Measurements from ENCODE around the gene CCBE1.

CCBE1 gene

DNA sequence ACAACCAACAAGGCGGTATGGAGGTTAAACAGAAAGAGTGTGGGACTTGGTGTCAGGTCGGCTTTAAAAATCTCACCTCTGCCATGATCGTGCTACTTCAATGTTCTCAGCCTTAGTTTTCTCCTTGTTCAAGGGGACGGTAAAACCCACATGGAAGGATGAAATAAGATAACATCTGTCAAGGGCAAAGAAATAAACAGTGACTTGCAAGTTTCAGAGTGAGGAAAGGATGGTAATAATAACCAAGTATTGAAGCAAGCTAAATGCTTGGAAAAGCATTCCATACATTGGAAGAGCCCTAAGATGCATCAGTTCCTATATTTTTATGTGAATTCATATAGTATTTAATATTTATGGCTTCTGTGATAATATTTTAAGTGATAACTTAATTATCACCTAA lies 308.4 kb downstream of the CCBE1 start:
- TF ChIP-seq EP300 (IDR thresholded peaks at IDR 0.05; ENCODE audit: borderline replicate concordance) (no peak), ZBTB7A (IDR thresholded peaks at IDR 0.05; ENCODE audit: low read depth) (no peak), NFIC (IDR thresholded peaks at IDR 0.05) (no peak), YY1 (IDR thresholded peaks at IDR 0.05; ENCODE audit: low read depth) (no peak), TAF1 (IDR thresholded peaks at IDR 0.05; ENCODE audit: low read depth) (no peak), FOXM1 (IDR thresholded peaks at IDR 0.05; ENCODE audit: borderline replicate concordance, low read depth) (no peak), EGR1 (IDR thresholded peaks at IDR 0.05) (no peak), CEBPB (IDR thresholded peaks at IDR 0.05) (no peak), TEAD4 (IDR thresholded peaks at IDR 0.05) (no peak), TCF12 (IDR thresholded peaks at IDR 0.05; ENCODE audit: low read depth) (no peak), CREB1 (IDR thresholded peaks at IDR 0.05; ENCODE audit: low read depth) (no peak), RAD21 (IDR thresholded peaks at IDR 0.05; ENCODE audit: low read depth) (no peak)
- TF ChIP-seq, protein P1, sequence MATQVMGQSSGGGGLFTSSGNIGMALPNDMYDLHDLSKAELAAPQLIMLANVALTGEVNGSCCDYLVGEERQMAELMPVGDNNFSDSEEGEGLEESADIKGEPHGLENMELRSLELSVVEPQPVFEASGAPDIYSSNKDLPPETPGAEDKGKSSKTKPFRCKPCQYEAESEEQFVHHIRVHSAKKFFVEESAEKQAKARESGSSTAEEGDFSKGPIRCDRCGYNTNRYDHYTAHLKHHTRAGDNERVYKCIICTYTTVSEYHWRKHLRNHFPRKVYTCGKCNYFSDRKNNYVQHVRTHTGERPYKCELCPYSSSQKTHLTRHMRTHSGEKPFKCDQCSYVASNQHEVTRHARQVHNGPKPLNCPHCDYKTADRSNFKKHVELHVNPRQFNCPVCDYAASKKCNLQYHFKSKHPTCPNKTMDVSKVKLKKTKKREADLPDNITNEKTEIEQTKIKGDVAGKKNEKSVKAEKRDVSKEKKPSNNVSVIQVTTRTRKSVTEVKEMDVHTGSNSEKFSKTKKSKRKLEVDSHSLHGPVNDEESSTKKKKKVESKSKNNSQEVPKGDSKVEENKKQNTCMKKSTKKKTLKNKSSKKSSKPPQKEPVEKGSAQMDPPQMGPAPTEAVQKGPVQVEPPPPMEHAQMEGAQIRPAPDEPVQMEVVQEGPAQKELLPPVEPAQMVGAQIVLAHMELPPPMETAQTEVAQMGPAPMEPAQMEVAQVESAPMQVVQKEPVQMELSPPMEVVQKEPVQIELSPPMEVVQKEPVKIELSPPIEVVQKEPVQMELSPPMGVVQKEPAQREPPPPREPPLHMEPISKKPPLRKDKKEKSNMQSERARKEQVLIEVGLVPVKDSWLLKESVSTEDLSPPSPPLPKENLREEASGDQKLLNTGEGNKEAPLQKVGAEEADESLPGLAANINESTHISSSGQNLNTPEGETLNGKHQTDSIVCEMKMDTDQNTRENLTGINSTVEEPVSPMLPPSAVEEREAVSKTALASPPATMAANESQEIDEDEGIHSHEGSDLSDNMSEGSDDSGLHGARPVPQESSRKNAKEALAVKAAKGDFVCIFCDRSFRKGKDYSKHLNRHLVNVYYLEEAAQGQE (IDR thresholded peaks at IDR 0.05; ENCODE audit: low read depth) = no peak
- TF ChIP-seq, protein P2, sequence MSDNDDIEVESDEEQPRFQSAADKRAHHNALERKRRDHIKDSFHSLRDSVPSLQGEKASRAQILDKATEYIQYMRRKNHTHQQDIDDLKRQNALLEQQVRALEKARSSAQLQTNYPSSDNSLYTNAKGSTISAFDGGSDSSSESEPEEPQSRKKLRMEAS (IDR thresholded peaks at IDR 0.05) = no peak
- TF ChIP-seq, protein P3, sequence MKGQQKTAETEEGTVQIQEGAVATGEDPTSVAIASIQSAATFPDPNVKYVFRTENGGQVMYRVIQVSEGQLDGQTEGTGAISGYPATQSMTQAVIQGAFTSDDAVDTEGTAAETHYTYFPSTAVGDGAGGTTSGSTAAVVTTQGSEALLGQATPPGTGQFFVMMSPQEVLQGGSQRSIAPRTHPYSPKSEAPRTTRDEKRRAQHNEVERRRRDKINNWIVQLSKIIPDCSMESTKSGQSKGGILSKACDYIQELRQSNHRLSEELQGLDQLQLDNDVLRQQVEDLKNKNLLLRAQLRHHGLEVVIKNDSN (IDR thresholded peaks at IDR 0.05) = no peak

DNA sequence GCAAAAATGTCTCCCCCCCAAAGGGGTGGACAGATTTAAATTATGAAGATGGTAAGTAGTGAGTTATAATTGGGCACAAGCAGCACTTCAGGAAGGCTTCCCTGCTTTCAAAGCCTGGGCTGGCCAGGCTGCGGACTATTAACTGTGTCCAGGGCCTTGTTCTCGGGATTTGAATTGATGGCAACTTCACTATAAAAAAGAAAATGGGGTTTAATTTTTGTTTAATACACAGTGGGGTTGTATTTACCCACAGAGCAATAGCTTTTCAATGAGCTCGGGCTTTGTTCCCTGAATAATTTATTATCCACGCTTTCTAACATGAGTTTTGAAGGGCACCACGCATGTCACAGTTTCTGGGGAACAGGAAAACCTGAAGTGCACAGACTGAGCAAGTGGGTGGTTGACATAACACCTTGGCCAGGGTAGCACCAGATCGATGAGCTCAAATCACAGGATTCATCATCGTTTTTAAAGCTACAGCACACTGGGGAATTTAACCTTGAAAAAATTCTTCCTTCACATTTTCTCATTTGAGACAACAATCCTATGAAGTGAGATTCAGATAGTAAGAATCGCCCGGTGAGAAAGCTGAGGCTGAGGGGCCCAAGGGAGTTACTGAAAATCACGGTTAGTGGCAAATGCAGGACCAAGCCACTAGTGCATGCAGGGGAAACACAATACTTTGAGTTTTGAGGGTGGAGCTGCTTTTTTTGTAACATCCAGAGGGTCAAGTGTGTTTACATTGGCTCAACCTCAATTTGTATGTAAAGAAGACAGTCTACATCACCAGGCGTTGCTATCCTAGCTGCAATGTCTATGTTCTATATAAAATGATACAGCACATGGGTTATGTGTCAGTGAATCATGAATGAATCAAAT lies 309.3 kb downstream of the CCBE1 start:
- TF ChIP-seq, protein P3 (IDR thresholded peaks at IDR 0.05) = no peak
- TF ChIP-seq EP300 (IDR thresholded peaks at IDR 0.05; ENCODE audit: borderline replicate concordance) (no peak), CREB1 (IDR thresholded peaks at IDR 0.05; ENCODE audit: low read depth) (no peak)

DNA sequence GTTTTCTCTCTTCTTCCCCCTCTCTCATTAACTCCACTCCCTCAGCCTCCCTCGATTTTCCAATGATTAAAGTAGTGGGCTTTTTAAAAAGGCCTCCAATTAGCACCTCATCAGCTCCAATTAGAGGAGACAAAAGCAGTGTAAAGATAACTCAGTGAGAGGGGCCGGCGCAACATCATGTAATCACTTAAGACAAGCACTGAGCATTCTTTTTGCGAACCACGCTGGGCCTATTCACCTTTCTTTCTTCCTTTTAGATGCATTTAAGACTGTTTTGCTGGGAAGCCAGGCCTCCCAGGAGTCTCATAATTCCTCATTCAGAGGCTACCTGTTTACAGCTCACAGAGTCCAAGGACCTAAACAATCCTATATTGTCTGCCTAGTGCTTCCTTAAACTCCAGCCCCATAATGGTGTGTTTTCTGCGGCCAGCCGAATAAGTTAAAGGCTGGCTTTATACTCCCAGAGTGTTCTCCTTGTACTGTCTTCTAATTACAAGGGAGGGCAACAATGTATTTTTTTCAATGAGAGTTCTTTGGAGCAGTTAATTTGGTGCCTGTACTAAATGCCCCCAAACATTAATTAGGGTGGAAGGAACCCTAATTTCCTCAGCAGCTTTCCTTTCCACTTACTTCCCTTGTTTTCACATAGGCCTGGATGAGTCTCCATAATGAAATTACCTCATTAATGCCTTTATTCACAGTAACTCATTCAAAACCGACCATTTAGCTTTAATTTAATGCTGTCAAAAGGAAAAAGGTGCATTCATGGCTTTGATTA lies 310.1 kb downstream of the CCBE1 start:
- TF ChIP-seq CREB1 (IDR thresholded peaks at IDR 0.05; ENCODE audit: low read depth) (no peak), FOXM1 (IDR thresholded peaks at IDR 0.05; ENCODE audit: borderline replicate concordance, low read depth) (no peak), ZBTB7A (IDR thresholded peaks at IDR 0.05; ENCODE audit: low read depth) (no peak), YY1 (IDR thresholded peaks at IDR 0.05; ENCODE audit: low read depth) (no peak), TEAD4 (IDR thresholded peaks at IDR 0.05) (no peak), EGR1 (IDR thresholded peaks at IDR 0.05) (no peak), NFIC (IDR thresholded peaks at IDR 0.05) (no peak), TAF1 (IDR thresholded peaks at IDR 0.05; ENCODE audit: low read depth) (no peak)
- TF ChIP-seq, protein P1 (IDR thresholded peaks at IDR 0.05; ENCODE audit: low read depth) = no peak
- TF ChIP-seq, protein P2 (IDR thresholded peaks at IDR 0.05) = no peak

DNA sequence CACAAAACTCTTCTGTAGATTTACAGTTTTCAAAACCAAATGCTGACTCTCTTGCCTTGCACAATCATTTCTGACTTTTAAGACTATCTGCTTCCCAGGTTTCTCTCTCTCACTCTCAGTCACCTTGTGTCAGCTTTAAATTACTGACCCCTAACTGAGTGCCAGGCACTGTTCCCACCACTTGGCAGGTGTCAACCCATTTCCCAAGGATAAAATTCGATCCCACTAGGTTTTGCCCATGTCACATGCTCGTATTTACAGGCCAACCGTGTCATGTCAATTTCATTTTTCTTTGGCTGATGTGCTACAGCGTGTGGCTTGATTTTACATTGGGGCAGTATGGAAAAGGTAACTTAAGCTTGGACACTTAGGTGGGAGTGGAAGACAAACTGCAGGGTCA lies 312.0 kb downstream of the CCBE1 start:
- TF ChIP-seq, protein P3 (IDR thresholded peaks at IDR 0.05) = no peak
- TF ChIP-seq TCF12 (IDR thresholded peaks at IDR 0.05; ENCODE audit: low read depth) = no peak
- TF ChIP-seq TEAD4 (IDR thresholded peaks at IDR 0.05) = no peak
- TF ChIP-seq FOXM1 (IDR thresholded peaks at IDR 0.05; ENCODE audit: borderline replicate concordance, low read depth) = no peak
- TF ChIP-seq ZBTB7A (IDR thresholded peaks at IDR 0.05; ENCODE audit: low read depth) = no peak
- TF ChIP-seq, protein P2 (IDR thresholded peaks at IDR 0.05) = no peak
- TF ChIP-seq CREB1 (IDR thresholded peaks at IDR 0.05; ENCODE audit: low read depth) = no peak
- TF ChIP-seq EGR1 (IDR thresholded peaks at IDR 0.05) = no peak
- no peak for TF ChIP-seq EP300 (IDR thresholded peaks at IDR 0.05; ENCODE audit: borderline replicate concordance)
- TF ChIP-seq TAF1 (IDR thresholded peaks at IDR 0.05; ENCODE audit: low read depth) = no peak
- TF ChIP-seq, protein P1 (IDR thresholded peaks at IDR 0.05; ENCODE audit: low read depth) = no peak
- no peak for TF ChIP-seq RAD21 (IDR thresholded peaks at IDR 0.05; ENCODE audit: low read depth)
- no peak for TF ChIP-seq YY1 (IDR thresholded peaks at IDR 0.05; ENCODE audit: low read depth)
- no peak for TF ChIP-seq CEBPB (IDR thresholded peaks at IDR 0.05)
- TF ChIP-seq NFIC (IDR thresholded peaks at IDR 0.05) = no peak

Data from Ishikawa (cell line).